Endothelial cell of umbilical vein (primary cell): ENCODE results near the gene CXXC5. TPM values are rescaled to one million over a fixed set of nuclear protein-coding genes. Genes with fewer than 3 reads are reported as not detected.

Source experiments
- BruUV-seq: library from RNA; stranded (reverse); fragments of 400-500 nt; replicated peaks from 2 replicates; lab custom pipeline; 2021; lab: Mats Ljungman, UMichigan
- CTCF ChIA-PET: fragments of 300-600, 350-600 bp; sonication (Branson Sonifier 250); formaldehyde crosslinking; loops from one replicate; lab custom pipeline; 2021; ENCODE audit warnings: antibody characterized with exemption, inconsistent platforms; lab: Charles Lee
- POLR2A ChIA-PET: fragments of 300-600, 350-600 bp; sonication (Branson Sonifier 250); formaldehyde crosslinking; loops from one replicate; lab custom pipeline; 2021; ENCODE audit warnings: antibody characterized with exemption, inconsistent platforms; lab: Charles Lee
- DNase-seq: peaks from one replicate; pipeline ENCODE4 v3.0.0-alpha.2; 2011; ENCODE audit warnings: low read depth, low spot score
- FAIRE-seq: peaks from 2 replicates; lab custom pipeline; 2011; peaks lifted over from hg19 to GRCh38; lab: Jason Lieb, UNC
- H2AFZ ChIP-seq: 2 replicates; pipeline ENCODE4 v1.6.0; 2012; ENCODE audit warnings: low read depth, low read length, control low read depth, inconsistent platforms
- H3K27ac ChIP-seq: 2 replicates; pipeline ENCODE4 v1.5.1; 2011; ENCODE audit warnings: low read depth, mild to moderate bottlenecking, control low read depth, low read length, moderate library complexity; ENCODE audit not compliant: insufficient read depth
- H3K27me3 ChIP-seq, 2 experiments: 2 replicates each; pipeline versions ENCODE4 v1.6.0 to v1.6.1; 2011; ENCODE audit warnings: low read length in 2 of 2, mixed read lengths in 1 of 2; ENCODE audit not compliant: control insufficient read depth in 2 of 2, insufficient read depth in 2 of 2
- H3K36me3 ChIP-seq, 2 experiments: 2 replicates in 1 of 2; 3 replicates in 1 of 2; pipeline ENCODE4 v1.5.1; 2011; ENCODE audit warnings: low read length in 2 of 2, mild to moderate bottlenecking in 1 of 2, moderate library complexity in 1 of 2; ENCODE audit not compliant: control insufficient read depth in 2 of 2, insufficient read depth in 2 of 2; ENCODE audit errors: extremely low read depth in 1 of 2
- H3K4me1 ChIP-seq: 3 replicates; pipeline ENCODE4 v1.5.1; 2011; ENCODE audit warnings: mild to moderate bottlenecking, low read length; ENCODE audit not compliant: control insufficient read depth, insufficient read depth; ENCODE audit errors: extremely low read depth
- H3K4me2 ChIP-seq: 2 replicates; pipeline ENCODE4 v1.6.1; 2011; ENCODE audit warnings: low read length, control low read depth, mixed read lengths; ENCODE audit not compliant: insufficient read depth
- H3K4me3 ChIP-seq, 3 experiments: fragments of 200-600 bp in 1 of 3; sonication (generic), shearing (Covaris generic) in 1 of 3; replicated peaks in 1 of 3; 2 replicates each; pipeline ENCODE4 v1.5.1; 2011 to 2016; ENCODE audit warnings: control low read depth in 3 of 3, low read length in 3 of 3, mild to moderate bottlenecking in 2 of 3, inconsistent platforms in 1 of 3, low read depth in 1 of 3, moderate library complexity in 1 of 3; ENCODE audit not compliant: insufficient read depth in 1 of 3
- H3K79me2 ChIP-seq: 2 replicates; pipeline ENCODE4 v1.6.0; 2012; ENCODE audit warnings: low read length, inconsistent platforms; ENCODE audit not compliant: control insufficient read depth, insufficient read depth
- H3K9ac ChIP-seq: replicated peaks from 2 replicates; pipeline ENCODE3; 2011; ENCODE audit warnings: low read length, control low read depth; ENCODE audit not compliant: insufficient read depth; ENCODE audit errors: extremely low read depth
- H3K9me1 ChIP-seq: replicated peaks from 3 replicates; pipeline ENCODE4 v1.6.0; 2011; ENCODE audit warnings: mild to moderate bottlenecking, low read length; ENCODE audit not compliant: control insufficient read depth, insufficient read depth; ENCODE audit errors: extremely low read depth
- H3K9me3 ChIP-seq: replicated peaks from 2 replicates; pipeline ENCODE4 v1.5.1; 2012; ENCODE audit warnings: low read length, inconsistent platforms; ENCODE audit not compliant: control insufficient read depth, insufficient read depth
- H4K20me1 ChIP-seq: replicated peaks from 2 replicates; pipeline ENCODE3; 2011; ENCODE audit warnings: mild to moderate bottlenecking, low read length; ENCODE audit not compliant: control insufficient read depth, insufficient read depth; ENCODE audit errors: extremely low read depth
- EZH2 ChIP-seq: IDR thresholded peaks from 2 replicates; pipeline ENCODE4 v1.6.1; 2012; ENCODE audit warnings: borderline replicate concordance, low read depth, mild to moderate bottlenecking, moderate library complexity, low read length, inconsistent platforms; ENCODE audit not compliant: severe bottlenecking
- FOS ChIP-seq: IDR thresholded peaks from 2 replicates; pipeline ENCODE4 v1.6.1; 2011; ENCODE audit warnings: mild to moderate bottlenecking, low read length, moderate library complexity, borderline replicate concordance; ENCODE audit not compliant: insufficient read depth
- GATA2 ChIP-seq: IDR thresholded peaks from 2 replicates; pipeline ENCODE4 v1.7.0; 2011; ENCODE audit warnings: low read depth, mild to moderate bottlenecking, moderate library complexity, mixed read lengths, low read length; ENCODE audit not compliant: insufficient read length, insufficient read depth
- MAX ChIP-seq: IDR thresholded peaks from 2 replicates; pipeline ENCODE4 v1.6.1; 2011; ENCODE audit not compliant: insufficient read depth, insufficient read length
- MYC ChIP-seq: IDR thresholded peaks from one replicate; pipeline ENCODE4 v1.6.1; 2011; ENCODE audit warnings: mild to moderate bottlenecking, low read depth, low read length
- POLR2A ChIP-seq: IDR thresholded peaks from 2 replicates; pipeline ENCODE4 v1.6.1; 2012; ENCODE audit warnings: low read depth, mild to moderate bottlenecking, control low read depth, low read length
- POLR2AphosphoS5 ChIP-seq: IDR thresholded peaks from 2 replicates; pipeline ENCODE4 v1.6.1; 2012; ENCODE audit warnings: low read depth, mild to moderate bottlenecking, control low read depth, low read length, moderate library complexity; ENCODE audit not compliant: insufficient read depth
- dilution Hi-C: fragments of 300-500 bp; cut with MboI; formaldehyde crosslinking; loops from one replicate; pipeline ENCODE4 v1.15.0; 2019; ENCODE audit warnings: low sequenced_read_pairs; ENCODE audit not compliant: extremely low pct_ligation_motif_present
- intact Hi-C: fragments of 100-400 bp; cut with micrococcal nuclease; formaldehyde crosslinking; loops from one replicate; pipeline ENCODE4 v1.10.0; 2022
- polyA plus RNA-seq, 4 experiments: library from polyadenylated mRNA; depleted of rRNA in 3 of 4; stranded (reverse) in 3 of 4; unstranded in 1 of 4; fragments of >200 nt; gene quantifications; 2 replicates each; pipeline versions ENCODE4 v1.2.1 to v1.2.3, GENCODE V29; 2011 to 2012; ENCODE audit warnings: missing spikeins in 1 of 4
- total RNA-seq: library from RNA; stranded (reverse); gene quantifications from 2 replicates; pipeline ENCODE4 v1.2.3, GENCODE V29; 2021
- TF ChIP-seq, protein P1 (sequence below), 2 donors: IDR thresholded peaks; 1 replicate in 1 of 2; 2 replicates in 1 of 2; pipeline ENCODE4 v1.5.1; 2011; ENCODE audit warnings: low read length in 2 of 2, mild to moderate bottlenecking in 2 of 2, moderate library complexity in 2 of 2, control low read depth in 1 of 2, inconsistent platforms in 1 of 2, low read depth in 1 of 2; ENCODE audit not compliant: insufficient read depth in 1 of 2; ENCODE audit errors: extremely low read depth in 1 of 2

The CXXC5 gene
- total and polyA plus RNA-seq, 2 donors (not counting 3 experiments of a cell fraction or from before 2014, with no cell fraction given): 2.7 to 5.5 TPM

GRCh38 chr5:139705191-139705590, 57.0 kb downstream of the CXXC5 start:
- Histone ChIP-seq H3K9me1 (no peaks in the 10 kb centered on the region), H3K36me3 (no peaks in the 10 kb centered on the region), H3K4me3 (no peak overlapping the region), H3K27ac (no peak overlapping the region), H3K9ac (no peak overlapping the region), H3K9me3 (no peaks in the 10 kb centered on the region), H3K79me2 (no peaks in the 10 kb centered on the region), H3K27me3 (peaks cover 3 to 6% of the 10 kb centered on the region in 2 experiments), H2AFZ (no peak overlapping the region), H3K4me2 (no peak overlapping the region), H3K4me1 (no peaks in the 10 kb centered on the region), H4K20me1 (no peaks in the 10 kb centered on the region)
- FAIRE-seq (no peak), DNase-seq (no peak)
- dilution Hi-C loops (no loop called here), intact Hi-C loops (no loop called here)
- BruUV-seq: no TSS peak
- ChIA-PET CTCF (interaction anchor here (0.8 kb wide), 1 partner anchor 15 kb away, joined by 3 read pairs; no protein-coding TSS in a partner anchor), POLR2A (no interaction called here)
- TF ChIP-seq EZH2: no peak
- TF ChIP-seq GATA2: no peak
- TF ChIP-seq MYC: no peak
- no peak for TF ChIP-seq FOS
- TF ChIP-seq MAX: no peak

DNA sequence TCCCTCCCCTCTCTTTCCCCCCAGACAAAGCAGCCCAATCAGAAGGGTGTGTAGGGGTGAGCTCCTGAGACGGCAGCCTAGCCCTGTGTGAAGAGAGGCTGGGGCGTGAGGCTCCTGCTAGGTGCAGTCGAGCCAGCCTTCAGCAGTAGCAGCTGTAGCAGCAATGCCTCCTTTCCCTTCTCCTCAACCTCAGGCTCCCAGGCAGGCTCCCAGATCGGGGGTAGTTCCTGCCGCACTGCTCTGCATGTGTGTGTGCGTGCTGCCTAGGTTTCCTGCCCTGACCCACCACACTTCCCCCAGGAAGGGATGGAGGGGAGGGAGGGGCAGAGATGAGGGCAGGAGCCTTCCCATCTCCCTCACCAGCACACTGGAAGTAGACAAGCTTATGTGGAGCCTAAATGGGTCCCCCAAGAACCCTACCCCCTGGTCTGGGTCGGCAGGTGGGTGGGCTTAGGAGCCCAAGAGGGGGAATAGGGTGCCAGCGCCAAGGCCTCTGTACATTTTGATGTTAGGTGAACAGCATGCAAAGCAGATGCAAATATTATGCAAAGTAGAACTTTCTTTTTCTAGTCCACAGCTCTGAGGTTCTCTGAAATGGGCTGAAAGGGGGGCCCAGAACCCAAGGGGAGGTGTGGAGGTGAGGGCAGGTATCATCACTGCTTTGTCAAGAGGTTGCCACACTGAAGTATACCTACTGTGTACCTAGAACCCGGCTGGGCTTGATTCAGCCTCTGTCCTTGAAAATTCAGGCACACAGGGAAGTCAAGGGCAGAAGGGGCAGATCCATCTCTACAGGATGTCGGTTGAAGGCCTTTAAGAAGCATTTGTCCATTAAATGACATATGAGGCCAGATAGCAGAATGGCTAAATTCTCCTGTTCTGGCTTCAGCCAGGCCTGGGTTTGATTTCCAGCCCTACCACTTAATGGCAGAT, 57.8 kb downstream of the CXXC5 start:
- Histone ChIP-seq H3K9ac (no peak overlapping the region), H3K27me3 (peaks cover 5 to 8% of the 10 kb centered on the region in 2 experiments), H3K9me1 (no peaks in the 10 kb centered on the region), H3K4me3 (no peak overlapping the region), H3K27ac (no peak overlapping the region), H3K9me3 (no peaks in the 10 kb centered on the region), H3K79me2 (no peaks in the 10 kb centered on the region), H3K36me3 (no peaks in the 10 kb centered on the region), H3K4me2 (no peak overlapping the region), H4K20me1 (no peaks in the 10 kb centered on the region), H3K4me1 (peaks cover 2% of the 10 kb centered on the region), H2AFZ (no peak overlapping the region)
- dilution Hi-C loops: no loop called here
- TF ChIP-seq, protein P1, sequence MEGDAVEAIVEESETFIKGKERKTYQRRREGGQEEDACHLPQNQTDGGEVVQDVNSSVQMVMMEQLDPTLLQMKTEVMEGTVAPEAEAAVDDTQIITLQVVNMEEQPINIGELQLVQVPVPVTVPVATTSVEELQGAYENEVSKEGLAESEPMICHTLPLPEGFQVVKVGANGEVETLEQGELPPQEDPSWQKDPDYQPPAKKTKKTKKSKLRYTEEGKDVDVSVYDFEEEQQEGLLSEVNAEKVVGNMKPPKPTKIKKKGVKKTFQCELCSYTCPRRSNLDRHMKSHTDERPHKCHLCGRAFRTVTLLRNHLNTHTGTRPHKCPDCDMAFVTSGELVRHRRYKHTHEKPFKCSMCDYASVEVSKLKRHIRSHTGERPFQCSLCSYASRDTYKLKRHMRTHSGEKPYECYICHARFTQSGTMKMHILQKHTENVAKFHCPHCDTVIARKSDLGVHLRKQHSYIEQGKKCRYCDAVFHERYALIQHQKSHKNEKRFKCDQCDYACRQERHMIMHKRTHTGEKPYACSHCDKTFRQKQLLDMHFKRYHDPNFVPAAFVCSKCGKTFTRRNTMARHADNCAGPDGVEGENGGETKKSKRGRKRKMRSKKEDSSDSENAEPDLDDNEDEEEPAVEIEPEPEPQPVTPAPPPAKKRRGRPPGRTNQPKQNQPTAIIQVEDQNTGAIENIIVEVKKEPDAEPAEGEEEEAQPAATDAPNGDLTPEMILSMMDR (IDR thresholded peaks at IDR 0.05; ENCODE audit: extremely low read depth in 1 of 2, insufficient read depth in 1 of 2, low read depth in 1 of 2, low read length in 2 of 2): no peak
- no peak for TF ChIP-seq FOS
- no peak for TF ChIP-seq POLR2A
- TF ChIP-seq MYC: no peak
- no peak for TF ChIP-seq POLR2AphosphoS5
- no peak for TF ChIP-seq EZH2
- TF ChIP-seq MAX: no peak
- no peak for DNase-seq
- no peak for FAIRE-seq
- intact Hi-C loops: no loop called here
- CTCF ChIA-PET: interaction anchor here (0.8 kb wide), 2 partner anchors 16 to 69 kb away, joined by 3 read pairs; no protein-coding TSS in a partner anchor
- no TSS peak for BruUV-seq
- POLR2A ChIA-PET: no interaction called here
